HCT116 (cell line): ENCODE data around the gene OARD1. TPM values are rescaled to one million over a fixed set of nuclear protein-coding genes. Genes with fewer than 3 reads are reported as not detected.

Experiments
- ATAC-seq: fragments of 200-7000 bp; cut with Tn5 transposase; 2 replicates; pipeline ENCODE4 v1.9.1; 2020; ENCODE audit warnings: mild to moderate bottlenecking, moderate library complexity
- BruUV-seq: library from RNA; stranded (reverse); fragments of 400-500 nt; replicated peaks from 2 replicates; lab custom pipeline; 2021; lab: Mats Ljungman, UMichigan
- CTCF ChIA-PET: fragments of 300-600 bp; sonication (Branson Sonifier 250); formaldehyde crosslinking; loops from one replicate; lab custom pipeline; 2021; ENCODE audit warnings: antibody characterized with exemption; lab: Charles Lee
- POLR2A ChIA-PET: fragments of 300-600, 350-600 bp; sonication (Branson Sonifier 250); formaldehyde crosslinking; loops from one replicate; lab custom pipeline; 2021; ENCODE audit warnings: antibody characterized with exemption; lab: Charles Lee
- RAD21 ChIA-PET, 2 experiments: fragments of 300-600 bp; sonication (Branson Sonifier 250); formaldehyde crosslinking; loops; one replicate each; lab custom pipeline; 2023; ENCODE audit warnings: low total read pairs in 2 of 2; ENCODE audit not compliant: uncharacterized antibody in 2 of 2, unreplicated experiment in 2 of 2, low non-redundant PET in 1 of 2; lab: Charles Lee
- DNase-seq: peaks from one replicate; pipeline ENCODE4 v3.0.0-alpha.2; 2010; ENCODE audit warnings: low read depth, low spot score
- H2AFZ ChIP-seq: fragments of 200-600 bp; shearing (Covaris generic), sonication (generic); 2 replicates; pipeline ENCODE4 v1.6.1; 2017; ENCODE audit warnings: low read depth, mixed run types, mixed read lengths, antibody characterized with exemption, low read length; ENCODE audit not compliant: poor library complexity, severe bottlenecking
- H3K27ac ChIP-seq: 2 replicates; pipeline ENCODE4 v1.5.1; 2012; ENCODE audit warnings: low read depth, low read length
- H3K27me3 ChIP-seq: fragments of 200-600 bp; sonication (generic); 2 replicates; pipeline ENCODE4 v1.6.1; 2016; ENCODE audit warnings: mixed run types, low read length, mixed read lengths; ENCODE audit not compliant: insufficient read depth
- H3K36me3 ChIP-seq, 2 experiments: fragments of 200-500 bp in 1 of 2; fragments of 200-600 bp in 1 of 2; sonication (Bioruptor generic) in 1 of 2; sonication (generic) in 1 of 2; 2 replicates each; pipeline versions ENCODE4 v1.5.1 to v1.6.1; 2014 to 2016; ENCODE audit warnings: low read length in 2 of 2, inconsistent platforms in 1 of 2, mixed read lengths in 1 of 2, mixed run types in 1 of 2; ENCODE audit not compliant: insufficient read depth in 2 of 2, control insufficient read depth in 1 of 2
- H3K4me1 ChIP-seq, 2 experiments: fragments of 200-600 bp in 1 of 2; sonication (generic) in 1 of 2; 2 replicates each; pipeline versions ENCODE4 v1.5.1 to v1.6.1; 2012 to 2017; ENCODE audit warnings: low read length in 2 of 2, inconsistent platforms in 1 of 2, mild to moderate bottlenecking in 1 of 2, mixed read lengths in 1 of 2, mixed run types in 1 of 2, moderate library complexity in 1 of 2; ENCODE audit not compliant: insufficient read depth in 2 of 2, control insufficient read depth in 1 of 2
- H3K4me2 ChIP-seq: fragments of 200-600 bp; sonication (generic); 2 replicates; pipeline ENCODE4 v1.6.1; 2017; ENCODE audit warnings: mixed run types, low read length, mixed read lengths
- H3K4me3 ChIP-seq, 2 experiments: fragments of 200-600 bp in 1 of 2; sonication (generic) in 1 of 2; replicated peaks in 1 of 2; 2 replicates each; pipeline ENCODE4 v1.5.1; 2011 to 2016; ENCODE audit warnings: low read length in 2 of 2, control low read depth in 1 of 2, low read depth in 1 of 2, mild to moderate bottlenecking in 1 of 2, mixed read lengths in 1 of 2, mixed run types in 1 of 2
- H3K79me2 ChIP-seq: fragments of 200-600 bp; sonication (generic); 2 replicates; pipeline ENCODE4 v1.6.1; 2017; ENCODE audit warnings: mild to moderate bottlenecking, mixed run types, low read length, moderate library complexity, mixed read lengths; ENCODE audit not compliant: insufficient read depth
- H3K9ac ChIP-seq: fragments of 200-600 bp; sonication (generic); 2 replicates; pipeline ENCODE4 v1.6.1; 2016; ENCODE audit warnings: low read length, mixed read lengths
- H3K9me2 ChIP-seq: fragments of 200-600 bp; sonication (generic), shearing (Covaris generic); 2 replicates; pipeline ENCODE4 v1.6.1; 2017; ENCODE audit warnings: mixed run types, mild to moderate bottlenecking, moderate library complexity; ENCODE audit not compliant: insufficient read depth
- H3K9me3 ChIP-seq, 2 experiments: fragments of 200-500 bp in 1 of 2; fragments of 200-600 bp in 1 of 2; sonication (Bioruptor generic) in 1 of 2; sonication (generic) in 1 of 2; 2 replicates each; pipeline ENCODE4 v1.6.1; 2014 to 2017; ENCODE audit warnings: low read length in 2 of 2, mixed read lengths in 2 of 2, inconsistent platforms in 1 of 2, low read depth in 1 of 2, mild to moderate bottlenecking in 1 of 2, mixed run types in 1 of 2, moderate library complexity in 1 of 2; ENCODE audit not compliant: control insufficient read depth in 1 of 2, insufficient read depth in 1 of 2
- H4K20me1 ChIP-seq: fragments of 200-600 bp; sonication (generic), shearing (Covaris generic); 2 replicates; pipeline ENCODE4 v1.6.1; 2017; ENCODE audit warnings: mixed run types, mild to moderate bottlenecking, moderate library complexity; ENCODE audit not compliant: insufficient read depth
- CEBPB ChIP-seq: IDR thresholded peaks from 2 replicates; pipeline ENCODE4 v1.6.1; 2012; ENCODE audit warnings: low read depth
- ELF1 ChIP-seq: IDR thresholded peaks from 2 replicates; pipeline ENCODE4 v1.6.1; 2012; ENCODE audit warnings: low read depth, borderline replicate concordance
- EZH2 ChIP-seq: fragments of 200-600 bp; sonication (generic); IDR thresholded peaks from 2 replicates; pipeline ENCODE4 v1.6.1; 2017; ENCODE audit warnings: antibody characterized with exemption, mixed run types
- RAD21 ChIP-seq: IDR thresholded peaks from 2 replicates; pipeline ENCODE4 v1.6.1; 2012; ENCODE audit warnings: low read depth, mild to moderate bottlenecking
- REST ChIP-seq: IDR thresholded peaks from 2 replicates; pipeline ENCODE4 v1.6.1; 2012; ENCODE audit warnings: low read depth
- SP1 ChIP-seq: IDR thresholded peaks from 2 replicates; pipeline ENCODE4 v1.6.1; 2012; ENCODE audit warnings: low read depth
- intact Hi-C: fragments of 100-400 bp; cut with micrococcal nuclease; formaldehyde crosslinking; loops from 2 replicates; pipeline ENCODE4 v1.10.0; 2022
- total RNA-seq: library from RNA; stranded (reverse); gene quantifications from one replicate; pipeline ENCODE4 v1.2.1, GENCODE V29; 2021; ENCODE audit not compliant: unreplicated experiment

The OARD1 gene
- total RNA-seq, 1 experiment from 2014 or later: 28.7 TPM

DNA sequence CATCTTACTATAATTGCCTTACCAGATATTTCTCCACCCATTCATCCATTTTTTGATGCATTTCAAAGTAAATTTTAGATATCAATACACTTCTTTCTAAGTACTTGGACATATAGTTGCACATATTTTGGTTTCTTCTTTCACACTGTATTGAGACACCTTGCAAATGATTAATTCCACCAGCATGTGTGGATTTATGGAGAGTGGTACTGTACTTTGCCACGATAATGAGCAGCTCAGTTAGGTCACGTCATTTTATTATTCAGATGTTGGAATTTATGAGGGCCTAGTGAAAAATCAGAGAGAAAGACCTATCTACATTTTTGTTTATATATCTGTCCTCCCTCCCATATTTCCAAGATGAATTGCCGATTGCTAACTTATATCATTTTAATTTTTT lies 5.9 kb upstream of the OARD1 start (continued):
- TF ChIP-seq ELF1: no peak

GRCh38 chr6:41077536-41077935 lies 5.4 kb upstream of the OARD1 start:
- Histone ChIP-seq H3K9me3 (no peaks in the 10 kb centered on the region), H3K27ac (no peak overlapping the region), H3K27me3 (no peaks in the 10 kb centered on the region), H3K4me2 (no peak overlapping the region), H3K4me1 (peaks cover 7 to 10% of the 10 kb centered on the region in 2 experiments; a peak in 3 of 4 replicates), H2AFZ (no peak overlapping the region), H3K9ac (no peak overlapping the region), H3K79me2 (peaks cover 82% of the 10 kb centered on the region), H3K36me3 (peaks cover 11 to 21% of the 10 kb centered on the region in 2 experiments), H3K9me2 (no peaks in the 10 kb centered on the region), H4K20me1 (no peaks in the 10 kb centered on the region)
- ATAC-seq (no peak), DNase-seq (no peak)
- intact Hi-C loops: no loop called here
- ChIA-PET RAD21 (no interaction called here), POLR2A (no interaction called here)
- no peak for TF ChIP-seq REST
- no peak for TF ChIP-seq EZH2
- no peak for TF ChIP-seq ELF1
- TF ChIP-seq SP1: no peak
- no peak for TF ChIP-seq CEBPB
- TF ChIP-seq RAD21: no peak
- TF ChIP-seq, all 23 proteins: peak for 0
- H3K4me3 ChIP-seq: no peak overlapping the region
- no TSS peak for BruUV-seq
- CTCF ChIA-PET: no interaction called here
